HEK293T (cell line): ENCODE data around the gene ATXN7L2.

ENCODE experiments used
- ARNT ChIP-seq: fragments of 450-650 bp; IDR thresholded peaks from 2 replicates; pipeline ENCODE4 v1.6.1; 2017; ENCODE audit warnings: mild to moderate bottlenecking
- BHLHE40 ChIP-seq: fragments of 450-650 bp; IDR thresholded peaks from 2 replicates; pipeline ENCODE4 v1.6.1; 2016; ENCODE audit warnings: mild to moderate bottlenecking, moderate library complexity, borderline replicate concordance
- CTBP1 ChIP-seq: fragments of 450-650 bp; IDR thresholded peaks from 2 replicates; pipeline ENCODE4 v1.6.1; 2016; ENCODE audit warnings: borderline replicate concordance
- ELF4 ChIP-seq: fragments of 450-650 bp; IDR thresholded peaks from 2 replicates; pipeline ENCODE4 v1.6.1; 2017; ENCODE audit warnings: antibody characterized with exemption
- FOXK2 ChIP-seq: fragments of 450-650 bp; IDR thresholded peaks from 2 replicates; pipeline ENCODE4 v1.6.1; 2016; ENCODE audit warnings: mild to moderate bottlenecking
- FOXM1 ChIP-seq: fragments of 450-650 bp; IDR thresholded peaks from 2 replicates; pipeline ENCODE4 v1.6.1; 2017; ENCODE audit warnings: mild to moderate bottlenecking, borderline replicate concordance
- HDGF ChIP-seq: fragments of 450-650 bp; IDR thresholded peaks from 2 replicates; pipeline ENCODE4 v1.6.1; 2017; ENCODE audit warnings: antibody characterized with exemption, borderline replicate concordance
- L3MBTL2 ChIP-seq: fragments of 450-650 bp; conservative IDR thresholded peaks from 2 replicates; pipeline ENCODE4 v1.6.1; 2016; ENCODE audit warnings: mild to moderate bottlenecking
- NFRKB ChIP-seq: fragments of 450-650 bp; IDR thresholded peaks from 2 replicates; pipeline ENCODE4 v1.6.1; 2016; ENCODE audit warnings: mild to moderate bottlenecking, moderate library complexity
- SP1 ChIP-seq: fragments of 450-650 bp; IDR thresholded peaks from 2 replicates; pipeline ENCODE4 v1.6.1; 2017
- SUZ12 ChIP-seq: fragments of 450-650 bp; IDR thresholded peaks from 2 replicates; pipeline ENCODE4 v1.6.1; 2016; ENCODE audit warnings: mild to moderate bottlenecking
- TARDBP ChIP-seq: fragments of 450-650 bp; IDR thresholded peaks from 2 replicates; pipeline ENCODE4 v1.6.1; 2016
- ZNF384 ChIP-seq: fragments of 450-650 bp; IDR thresholded peaks from 2 replicates; pipeline ENCODE4 v1.6.1; 2016

DNA sequence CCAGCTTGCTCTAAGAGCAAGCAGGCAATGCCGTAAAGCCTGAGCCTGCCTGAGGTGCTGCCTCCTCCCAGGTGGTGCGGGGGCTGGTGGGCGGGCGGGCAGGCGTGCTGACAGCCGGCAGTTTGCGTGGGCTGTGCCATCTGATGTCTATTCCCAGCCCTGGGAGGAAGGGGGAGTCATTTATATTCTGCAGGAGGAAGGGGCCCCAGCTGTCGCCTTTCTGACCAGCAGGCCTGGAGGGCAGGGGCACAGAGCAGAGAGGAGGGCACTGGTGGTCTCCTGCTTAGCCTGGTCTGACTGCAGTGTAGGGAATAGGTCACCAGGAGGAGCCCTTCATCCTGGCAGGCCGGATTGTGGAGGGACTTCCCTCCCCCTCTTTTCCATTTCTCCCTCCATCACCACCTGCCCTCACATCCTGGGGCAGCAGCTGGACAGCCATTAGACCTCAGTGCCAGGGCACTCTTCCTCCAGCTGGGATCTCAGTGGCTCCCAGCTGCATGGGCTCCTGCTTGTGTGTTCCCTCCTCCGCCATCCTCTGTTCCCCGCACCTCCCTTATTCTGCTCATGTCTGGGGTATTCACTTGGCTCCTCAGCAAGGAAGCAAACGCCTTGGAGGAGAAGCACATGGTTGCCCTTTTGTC lies 14.6 kb downstream of the ATXN7L2 start:
- TF ChIP-seq BHLHE40 (no peak), HDGF (no peak), FOXK2 (no peak), SUZ12 (no peak), CTBP1 (no peak), FOXM1 (no peak), ZNF384 (no peak), TARDBP (no peak), ELF4 (no peak), NFRKB (no peak), ARNT (no peak), SP1 (no peak), L3MBTL2 (no peak)
